Endothelial cell of umbilical vein (primary cell): ENCODE measurements around the gene ZYX. TPM values are rescaled to one million over a fixed set of nuclear protein-coding genes. Genes with fewer than 3 reads are reported as not detected.

Source experiments
- BruUV-seq: library from RNA; stranded (reverse); fragments of 400-500 nt; replicated peaks from 2 replicates; lab custom pipeline; 2021; lab: Mats Ljungman, UMichigan
- CTCF ChIA-PET: fragments of 300-600, 350-600 bp; sonication (Branson Sonifier 250); formaldehyde crosslinking; loops from one replicate; lab custom pipeline; 2021; ENCODE audit warnings: antibody characterized with exemption, inconsistent platforms; lab: Charles Lee
- POLR2A ChIA-PET: fragments of 300-600, 350-600 bp; sonication (Branson Sonifier 250); formaldehyde crosslinking; loops from one replicate; lab custom pipeline; 2021; ENCODE audit warnings: antibody characterized with exemption, inconsistent platforms; lab: Charles Lee
- DNase-seq: peaks from one replicate; pipeline ENCODE4 v3.0.0-alpha.2; 2011; ENCODE audit warnings: low read depth, low spot score
- FAIRE-seq: peaks from 2 replicates; lab custom pipeline; 2011; peaks lifted over from hg19 to GRCh38; lab: Jason Lieb, UNC
- H2AFZ ChIP-seq: 2 replicates; pipeline ENCODE4 v1.6.0; 2012; ENCODE audit warnings: low read depth, low read length, control low read depth, inconsistent platforms
- H3K27ac ChIP-seq: 2 replicates; pipeline ENCODE4 v1.5.1; 2011; ENCODE audit warnings: low read depth, mild to moderate bottlenecking, control low read depth, low read length, moderate library complexity; ENCODE audit not compliant: insufficient read depth
- H3K27me3 ChIP-seq, 2 experiments: 2 replicates each; pipeline versions ENCODE4 v1.6.0 to v1.6.1; 2011; ENCODE audit warnings: low read length in 2 of 2, mixed read lengths in 1 of 2; ENCODE audit not compliant: control insufficient read depth in 2 of 2, insufficient read depth in 2 of 2
- H3K36me3 ChIP-seq, 2 experiments: 2 replicates in 1 of 2; 3 replicates in 1 of 2; pipeline ENCODE4 v1.5.1; 2011; ENCODE audit warnings: low read length in 2 of 2, mild to moderate bottlenecking in 1 of 2, moderate library complexity in 1 of 2; ENCODE audit not compliant: control insufficient read depth in 2 of 2, insufficient read depth in 2 of 2; ENCODE audit errors: extremely low read depth in 1 of 2
- H3K4me1 ChIP-seq: 3 replicates; pipeline ENCODE4 v1.5.1; 2011; ENCODE audit warnings: mild to moderate bottlenecking, low read length; ENCODE audit not compliant: control insufficient read depth, insufficient read depth; ENCODE audit errors: extremely low read depth
- H3K4me2 ChIP-seq: 2 replicates; pipeline ENCODE4 v1.6.1; 2011; ENCODE audit warnings: low read length, control low read depth, mixed read lengths; ENCODE audit not compliant: insufficient read depth
- H3K4me3 ChIP-seq, 3 experiments: fragments of 200-600 bp in 1 of 3; sonication (generic), shearing (Covaris generic) in 1 of 3; replicated peaks in 1 of 3; 2 replicates each; pipeline ENCODE4 v1.5.1; 2011 to 2016; ENCODE audit warnings: control low read depth in 3 of 3, low read length in 3 of 3, mild to moderate bottlenecking in 2 of 3, inconsistent platforms in 1 of 3, low read depth in 1 of 3, moderate library complexity in 1 of 3; ENCODE audit not compliant: insufficient read depth in 1 of 3
- H3K79me2 ChIP-seq: 2 replicates; pipeline ENCODE4 v1.6.0; 2012; ENCODE audit warnings: low read length, inconsistent platforms; ENCODE audit not compliant: control insufficient read depth, insufficient read depth
- H3K9ac ChIP-seq: replicated peaks from 2 replicates; pipeline ENCODE3; 2011; ENCODE audit warnings: low read length, control low read depth; ENCODE audit not compliant: insufficient read depth; ENCODE audit errors: extremely low read depth
- H3K9me1 ChIP-seq: replicated peaks from 3 replicates; pipeline ENCODE4 v1.6.0; 2011; ENCODE audit warnings: mild to moderate bottlenecking, low read length; ENCODE audit not compliant: control insufficient read depth, insufficient read depth; ENCODE audit errors: extremely low read depth
- H3K9me3 ChIP-seq: replicated peaks from 2 replicates; pipeline ENCODE4 v1.5.1; 2012; ENCODE audit warnings: low read length, inconsistent platforms; ENCODE audit not compliant: control insufficient read depth, insufficient read depth
- H4K20me1 ChIP-seq: replicated peaks from 2 replicates; pipeline ENCODE3; 2011; ENCODE audit warnings: mild to moderate bottlenecking, low read length; ENCODE audit not compliant: control insufficient read depth, insufficient read depth; ENCODE audit errors: extremely low read depth
- CTCF ChIP-seq, 2 donors: IDR thresholded peaks; 1 replicate in 1 of 2; 2 replicates in 1 of 2; pipeline ENCODE4 v1.5.1; 2011; ENCODE audit warnings: low read length in 2 of 2, mild to moderate bottlenecking in 2 of 2, moderate library complexity in 2 of 2, control low read depth in 1 of 2, inconsistent platforms in 1 of 2, low read depth in 1 of 2; ENCODE audit not compliant: insufficient read depth in 1 of 2; ENCODE audit errors: extremely low read depth in 1 of 2
- MYC ChIP-seq: IDR thresholded peaks from one replicate; pipeline ENCODE4 v1.6.1; 2011; ENCODE audit warnings: mild to moderate bottlenecking, low read depth, low read length
- POLR2A ChIP-seq: IDR thresholded peaks from 2 replicates; pipeline ENCODE4 v1.6.1; 2012; ENCODE audit warnings: low read depth, mild to moderate bottlenecking, control low read depth, low read length
- dilution Hi-C: fragments of 300-500 bp; cut with MboI; formaldehyde crosslinking; loops from one replicate; pipeline ENCODE4 v1.15.0; 2019; ENCODE audit warnings: low sequenced_read_pairs; ENCODE audit not compliant: extremely low pct_ligation_motif_present
- intact Hi-C: fragments of 100-400 bp; cut with micrococcal nuclease; formaldehyde crosslinking; loops from one replicate; pipeline ENCODE4 v1.10.0; 2022
- polyA plus RNA-seq, 4 experiments: library from polyadenylated mRNA; depleted of rRNA in 3 of 4; stranded (reverse) in 3 of 4; unstranded in 1 of 4; fragments of >200 nt; gene quantifications; 2 replicates each; pipeline versions ENCODE4 v1.2.1 to v1.2.3, GENCODE V29; 2011 to 2012; ENCODE audit warnings: missing spikeins in 1 of 4
- total RNA-seq: library from RNA; stranded (reverse); gene quantifications from 2 replicates; pipeline ENCODE4 v1.2.3, GENCODE V29; 2021

The ZYX gene
- total and polyA plus RNA-seq, 2 donors (not counting 3 experiments of a cell fraction or from before 2014, with no cell fraction given): 196 to 545 TPM

- H3K36me3 ChIP-seq: peaks cover 1 to 3% of the 10 kb centered on the region in 2 experiments
- H3K79me2 ChIP-seq: no peaks in the 10 kb centered on the region
- intact Hi-C loops: no loop called here
- dilution Hi-C loops: loop anchor here (25.0 kb wide), 1 partner anchor 116 kb away; no protein-coding TSS in a partner anchor
- no peak overlapping the region for H3K4me3 ChIP-seq
- no peak for FAIRE-seq
- H3K4me1 ChIP-seq: peaks cover 39% of the 10 kb centered on the region
- H3K9ac ChIP-seq: no peak overlapping the region
- H4K20me1 ChIP-seq: no peaks in the 10 kb centered on the region
- no peaks in the 10 kb centered on the region for H3K9me1 ChIP-seq
- ChIA-PET CTCF (interaction anchor here (0.6 to 2.0 kb wide), 10 partner anchors 9 to 341 kb away, joined by 3 to 12 read pairs (median 4); no protein-coding TSS in a partner anchor), POLR2A (interaction anchor here (1.7 to 1.9 kb wide), 2 partner anchors 11 to 16 kb away, joined by 6 to 17 read pairs; partner anchors contain the start of gene ZYX)
- no peak overlapping the region for H3K27ac ChIP-seq
- no peaks in the 10 kb centered on the region for H3K9me3 ChIP-seq
- no TSS peak for BruUV-seq
- no peak overlapping the region for H3K4me2 ChIP-seq
- no peaks in the 10 kb centered on the region for H3K27me3 ChIP-seq
- TF ChIP-seq POLR2A (no peak), CTCF (IDR thresholded peaks at IDR 0.05; ENCODE audit: extremely low read depth in 1 of 2, insufficient read depth in 1 of 2, low read depth in 1 of 2, low read length in 2 of 2) (no peak), MYC (no peak)
- no peak for DNase-seq
- H2AFZ ChIP-seq: no peak overlapping the region
Measured at GRCh38 chr7:143396182-143396581, 15.0 kb downstream of the ZYX start.
